AG08395 (cell line): ENCODE data around the gene SLX9.

ENCODE experiments used
- DNase-seq: peaks from one replicate; pipeline ENCODE4 v3.0.0; 2012; ENCODE audit warnings: mixed read lengths, low spot score

The SLX9 gene

DNA sequence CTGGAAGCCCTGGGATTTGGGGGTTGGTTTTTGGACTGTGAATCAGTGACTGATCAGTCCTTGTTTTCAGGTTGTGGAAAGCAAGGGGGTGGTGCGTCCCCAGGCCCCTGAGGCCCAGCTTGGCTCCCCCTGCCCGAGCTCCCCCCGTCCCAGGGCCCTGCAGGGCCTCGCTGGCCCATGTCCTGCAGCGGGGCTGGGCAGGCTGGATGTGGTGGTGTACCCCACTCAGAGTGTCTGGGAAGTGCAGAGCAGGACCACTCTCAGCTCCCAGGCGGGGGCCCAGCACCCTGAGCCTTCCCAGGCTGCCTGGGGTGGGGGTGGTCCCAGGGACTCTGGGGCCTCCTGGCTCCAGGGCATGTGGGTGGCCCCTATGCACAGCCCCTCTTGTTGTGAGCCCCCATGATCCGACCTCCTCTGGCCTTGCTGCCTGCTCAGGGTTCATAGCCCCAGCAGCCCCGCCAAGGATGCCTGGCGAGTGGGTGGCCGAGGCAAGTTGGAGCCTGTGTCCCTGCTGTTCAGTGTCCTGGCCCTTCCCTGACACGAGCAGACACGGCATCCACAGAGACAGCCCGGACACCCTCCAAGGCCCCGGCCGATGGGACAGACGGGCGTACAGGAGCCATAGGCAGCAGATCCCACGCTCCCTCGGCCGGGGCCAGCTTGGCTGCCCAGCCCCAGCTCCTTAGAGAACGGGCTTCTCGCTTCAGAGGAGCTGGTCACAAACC lies 37.9 kb downstream of the SLX9 start:
- no peak for DNase-seq

DNA sequence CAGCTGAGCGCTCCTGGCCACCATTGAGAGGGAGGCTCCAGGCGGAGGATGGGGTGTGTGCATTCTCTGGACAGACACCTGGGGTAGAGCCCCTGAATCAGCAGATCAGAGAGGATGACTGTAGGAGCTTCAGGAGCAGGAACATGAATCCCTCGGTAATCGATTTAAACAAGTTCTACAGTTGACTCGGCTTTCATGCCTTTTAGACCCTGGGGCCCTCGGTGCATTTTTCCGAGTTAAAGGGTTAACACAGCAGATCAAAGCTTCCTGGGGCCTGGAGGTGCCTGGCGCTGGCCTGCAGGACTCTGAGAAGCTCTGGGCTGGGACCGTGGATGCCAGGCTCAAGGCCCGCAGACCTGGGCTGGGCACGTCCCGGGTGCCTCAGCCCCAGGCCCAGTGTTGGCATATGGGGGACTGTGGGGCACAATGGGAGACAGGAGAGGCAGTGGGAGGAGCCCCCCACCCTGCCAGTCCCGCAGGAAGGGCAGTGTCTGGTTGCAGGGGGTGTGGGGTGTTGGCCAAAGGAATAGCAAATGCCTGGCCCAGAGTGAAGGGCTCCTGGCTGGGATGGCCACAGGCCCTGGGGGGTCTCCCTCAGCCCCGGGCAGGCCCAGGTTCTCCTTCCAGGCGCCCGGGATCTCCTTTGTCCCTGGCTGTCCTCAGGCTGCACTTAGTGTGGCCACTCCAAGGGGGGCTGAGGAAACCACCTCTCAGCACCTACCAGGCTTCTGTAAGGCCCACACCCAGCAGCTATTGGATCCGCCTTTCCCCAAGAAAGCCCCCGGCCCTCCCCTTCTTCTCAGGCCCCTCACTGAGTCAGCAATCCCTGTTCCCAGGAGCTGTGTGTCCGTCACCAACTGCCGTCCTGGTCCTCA lies 40.1 kb downstream of the SLX9 start:
- no peak for DNase-seq

DNA sequence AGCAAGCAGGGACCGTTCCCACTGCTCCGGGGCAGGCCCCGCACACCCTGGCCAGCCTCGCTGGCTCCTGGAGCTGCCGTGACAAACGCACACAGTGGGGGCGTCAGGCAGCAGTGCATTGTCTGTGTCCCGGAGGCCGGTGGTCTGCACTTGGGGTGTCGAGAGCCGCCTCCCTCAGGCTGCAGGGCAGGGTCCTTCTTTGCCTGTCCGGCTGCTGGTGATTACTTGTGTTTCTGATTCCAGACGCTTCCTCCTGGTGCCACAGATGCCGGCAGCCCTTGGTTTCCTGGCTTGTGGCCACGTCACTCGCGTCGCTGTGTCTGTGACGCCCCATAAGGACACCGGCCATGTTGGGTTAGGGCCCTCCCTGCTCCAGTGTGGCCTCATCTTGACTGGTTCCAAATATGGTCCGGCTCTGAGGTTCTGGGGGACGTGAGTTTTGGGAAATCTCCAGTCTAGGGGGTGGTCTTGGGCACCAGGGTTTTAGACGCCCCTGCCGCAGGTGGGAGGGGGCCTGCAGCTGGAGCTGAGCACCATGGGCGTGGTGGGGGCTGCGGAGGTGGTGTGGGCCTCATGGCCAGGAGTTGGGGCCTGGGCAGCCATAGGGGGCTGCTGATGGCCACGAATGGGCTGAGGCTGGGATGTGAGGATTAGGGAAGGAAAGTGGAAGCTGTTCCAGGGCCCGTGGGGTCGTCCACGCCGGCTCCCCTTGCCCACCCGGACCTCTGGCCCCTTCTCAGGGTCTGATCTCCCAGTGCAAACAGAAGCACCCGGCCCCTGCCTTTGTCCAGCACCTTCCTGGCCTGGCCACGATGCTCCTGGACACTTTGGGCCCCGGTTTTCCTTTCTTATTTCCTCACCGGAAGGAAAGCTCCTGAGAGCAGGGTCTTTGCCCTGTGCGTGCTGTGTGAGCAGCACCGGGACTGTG lies 41.0 kb downstream of the SLX9 start:
- DNase-seq, result no peak

DNA sequence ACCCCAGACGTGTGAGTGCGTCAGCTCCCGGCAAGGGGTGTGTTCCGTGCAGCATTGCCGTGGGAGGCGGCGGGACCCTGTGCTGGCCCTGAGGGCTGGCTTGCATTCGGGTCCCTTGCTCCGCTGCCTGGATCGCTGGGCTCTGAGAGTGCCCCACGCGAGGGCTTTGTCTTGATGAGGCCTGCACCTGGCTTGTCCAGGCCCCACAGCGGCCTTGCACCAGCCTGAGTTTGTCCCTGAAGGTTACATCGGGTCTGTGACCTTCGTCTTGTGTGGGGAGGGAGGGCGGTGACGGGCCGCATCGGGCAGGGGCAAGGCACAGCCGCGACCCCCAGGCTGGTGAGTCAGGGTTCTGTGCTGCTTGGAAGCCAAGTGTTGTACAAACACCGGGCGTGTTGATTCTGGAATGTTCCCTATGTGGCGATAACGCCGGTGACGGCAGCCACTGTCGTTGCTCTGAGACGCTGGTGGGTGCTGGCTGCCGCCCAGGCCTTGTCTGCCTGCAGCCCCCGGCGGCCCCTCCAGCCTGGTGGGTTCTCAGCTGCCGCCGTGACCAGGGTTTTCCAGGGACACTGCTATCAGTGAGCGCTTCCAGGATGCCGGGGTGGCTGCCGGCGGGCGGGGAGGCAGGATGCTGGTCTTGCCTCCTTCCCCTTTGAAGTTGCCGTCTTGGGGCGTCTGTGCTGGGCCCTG lies 42.9 kb downstream of the SLX9 start:
- DNase-seq, result no peak

DNA sequence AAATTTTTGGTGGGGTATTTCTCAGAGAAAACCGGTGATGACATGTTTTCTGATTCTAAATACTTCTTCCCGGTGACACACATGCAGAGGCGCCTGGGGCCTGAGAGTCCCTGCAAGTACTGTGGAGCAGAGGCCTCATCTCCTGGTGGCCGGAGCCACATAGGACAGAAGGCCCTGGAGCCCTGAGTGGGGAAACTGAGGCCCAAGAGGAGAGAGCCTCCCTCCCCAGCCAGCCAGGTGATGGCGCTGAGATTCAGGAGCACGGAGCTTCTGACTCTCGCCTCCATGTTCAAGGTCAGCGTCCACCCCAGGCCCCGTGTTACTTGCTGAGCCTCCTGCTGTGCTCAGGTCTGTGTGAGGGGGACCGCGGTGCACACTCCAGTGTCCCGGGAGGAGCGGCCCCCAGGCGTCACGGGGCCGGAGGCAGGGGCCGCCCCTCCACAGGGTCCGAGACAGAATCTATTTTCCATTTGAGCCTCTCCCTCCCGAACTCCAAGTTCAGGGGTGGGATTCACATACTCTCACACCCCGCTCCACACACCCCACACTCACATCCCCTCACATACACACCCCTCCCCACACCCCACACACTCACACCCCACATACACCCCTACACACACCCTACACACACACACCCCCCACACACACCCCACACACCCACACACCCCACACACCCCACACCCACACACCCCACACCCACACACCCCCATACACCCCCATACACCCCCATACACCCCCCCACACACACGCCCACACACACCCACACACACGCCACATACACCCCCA lies 43.8 kb downstream of the SLX9 start:
- DNase-seq, result no peak

DNA sequence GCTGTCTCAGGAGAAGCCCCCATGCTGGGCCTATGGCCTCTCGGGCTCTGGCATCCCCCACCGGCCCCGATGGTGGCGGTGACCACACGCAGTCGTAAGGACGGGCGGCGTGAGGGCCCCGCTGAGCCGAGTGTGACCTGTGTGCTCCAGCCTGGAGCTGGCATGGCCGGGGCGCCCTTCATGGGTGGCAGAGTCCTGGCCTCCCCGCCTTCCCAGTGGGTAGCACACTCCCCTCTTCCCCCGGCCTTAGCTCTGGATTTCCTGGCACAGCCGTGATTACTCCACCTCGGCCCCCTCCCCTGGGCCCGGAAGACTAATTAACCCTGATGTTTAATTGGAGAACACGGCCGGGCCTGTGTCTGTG lies 44.6 kb downstream of the SLX9 start:
- no peak for DNase-seq

DNA sequence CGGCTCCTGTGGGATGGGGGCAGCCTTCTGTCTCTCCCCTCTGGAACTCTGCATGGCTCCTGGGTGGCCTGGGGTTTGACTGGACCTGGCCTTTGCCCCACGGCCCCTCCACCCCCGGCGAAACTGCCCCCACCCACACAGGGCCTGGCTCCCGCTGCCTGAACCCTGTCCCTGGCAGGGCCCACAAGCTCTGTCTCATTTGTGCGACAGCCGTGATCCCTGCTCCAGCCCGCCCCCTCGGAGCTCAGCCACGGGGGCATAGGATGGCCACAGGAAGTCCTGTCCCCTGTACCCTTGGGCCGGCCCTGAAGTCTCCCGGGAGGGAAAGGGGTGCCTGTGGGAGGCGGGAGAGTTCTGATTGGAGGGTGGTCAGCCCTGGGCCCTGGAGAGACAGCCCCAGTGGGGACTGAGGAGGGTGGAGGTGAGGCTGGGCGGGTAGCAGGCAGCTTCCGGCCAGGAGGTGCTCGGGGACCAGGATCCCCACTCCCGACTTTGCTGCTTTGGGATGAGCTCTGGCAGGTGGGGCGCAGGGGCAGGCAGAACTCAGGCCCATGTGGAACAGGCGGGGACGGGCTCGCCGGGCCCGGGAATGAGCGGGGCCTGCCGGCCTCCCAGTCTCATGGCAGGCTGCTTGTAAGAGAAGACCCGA lies 45.1 kb downstream of the SLX9 start:
- no peak for DNase-seq

DNA sequence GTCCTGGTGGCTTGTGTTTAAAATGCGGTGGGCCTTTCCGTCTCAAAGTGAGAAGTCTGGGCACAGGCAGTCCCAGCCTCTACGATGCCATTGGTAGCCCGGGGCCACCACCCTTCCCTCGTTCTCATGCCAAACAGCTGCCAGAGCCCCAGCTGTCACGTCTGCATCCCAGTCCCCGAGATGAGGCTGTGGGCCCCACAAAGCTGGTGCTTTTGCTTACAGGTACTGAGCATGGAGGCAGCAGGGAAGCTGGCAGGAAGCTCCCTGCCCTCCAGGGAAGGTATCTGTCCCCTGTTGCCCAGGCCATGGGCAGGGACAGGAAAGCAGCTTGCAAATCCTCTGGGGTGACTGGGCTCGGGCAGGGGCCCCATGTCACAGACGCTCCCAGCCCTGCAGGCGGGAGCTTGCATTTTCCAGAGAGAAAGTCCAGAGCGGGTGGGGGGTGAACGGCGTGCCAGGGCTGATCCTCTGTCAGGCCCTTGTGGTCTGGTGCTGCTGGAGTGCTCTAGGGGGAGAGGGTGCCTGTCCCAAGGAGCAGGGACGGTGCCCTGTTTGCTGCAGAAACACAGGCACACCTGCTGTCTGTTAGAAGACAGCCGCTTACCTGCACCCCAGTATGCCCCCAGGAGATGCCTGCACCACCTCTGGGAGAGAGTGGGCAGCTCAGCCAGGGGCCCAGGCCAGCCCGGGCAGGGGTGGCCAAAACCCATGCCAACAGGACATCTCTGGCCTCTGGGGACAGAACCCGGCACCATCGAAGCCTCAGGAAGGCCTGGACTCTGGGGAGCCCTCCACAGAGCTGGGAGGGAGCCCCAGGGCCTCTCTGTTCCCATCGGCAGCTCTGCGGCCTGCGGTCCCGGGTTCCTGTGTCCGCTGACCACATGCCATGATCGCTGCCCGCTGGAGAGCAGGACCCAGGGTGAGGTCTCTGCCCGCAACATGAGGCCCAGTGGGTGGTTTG lies 45.9 kb downstream of the SLX9 start:
- no peak for DNase-seq

DNA sequence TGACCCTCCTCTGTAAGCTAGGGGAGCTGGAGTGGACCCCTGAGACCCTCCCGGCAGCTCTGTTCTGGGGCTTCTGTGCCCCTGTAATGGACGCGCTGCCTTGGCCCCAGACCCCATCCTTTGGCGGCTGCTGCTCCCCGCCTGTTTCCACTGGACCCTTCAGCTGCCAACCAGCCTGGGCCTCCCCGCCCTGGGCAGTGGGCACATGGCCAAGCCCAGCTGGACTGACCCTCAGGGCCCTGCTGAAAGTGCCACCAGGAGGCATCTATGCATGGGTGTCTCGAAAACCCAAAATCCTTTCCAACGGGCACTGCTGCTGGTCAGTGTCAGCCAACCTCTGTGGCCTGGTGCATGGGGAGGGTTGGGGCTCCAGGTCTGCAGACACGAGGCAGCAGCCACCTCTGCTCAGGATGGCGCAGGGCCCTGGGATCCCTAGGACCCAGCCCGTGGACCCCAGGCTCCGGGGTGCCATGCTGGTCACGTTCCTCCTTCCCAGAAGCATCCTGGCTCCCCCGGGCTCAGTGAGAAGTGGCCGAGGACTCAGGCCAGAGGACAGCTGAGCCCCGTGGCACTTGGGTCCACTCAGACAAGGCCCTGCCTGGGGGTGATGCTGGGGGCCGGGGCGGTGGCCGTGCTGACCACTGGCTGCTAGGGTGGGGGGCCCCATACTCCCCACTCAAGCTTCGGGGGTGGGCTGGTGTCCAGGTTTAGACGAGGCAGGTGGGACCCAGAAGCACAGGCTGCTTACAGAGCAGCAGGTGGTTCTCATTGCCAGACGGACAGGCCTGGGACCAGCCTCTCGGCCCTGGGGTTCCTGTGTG lies 46.9 kb downstream of the SLX9 start:
- no peak for DNase-seq

DNA sequence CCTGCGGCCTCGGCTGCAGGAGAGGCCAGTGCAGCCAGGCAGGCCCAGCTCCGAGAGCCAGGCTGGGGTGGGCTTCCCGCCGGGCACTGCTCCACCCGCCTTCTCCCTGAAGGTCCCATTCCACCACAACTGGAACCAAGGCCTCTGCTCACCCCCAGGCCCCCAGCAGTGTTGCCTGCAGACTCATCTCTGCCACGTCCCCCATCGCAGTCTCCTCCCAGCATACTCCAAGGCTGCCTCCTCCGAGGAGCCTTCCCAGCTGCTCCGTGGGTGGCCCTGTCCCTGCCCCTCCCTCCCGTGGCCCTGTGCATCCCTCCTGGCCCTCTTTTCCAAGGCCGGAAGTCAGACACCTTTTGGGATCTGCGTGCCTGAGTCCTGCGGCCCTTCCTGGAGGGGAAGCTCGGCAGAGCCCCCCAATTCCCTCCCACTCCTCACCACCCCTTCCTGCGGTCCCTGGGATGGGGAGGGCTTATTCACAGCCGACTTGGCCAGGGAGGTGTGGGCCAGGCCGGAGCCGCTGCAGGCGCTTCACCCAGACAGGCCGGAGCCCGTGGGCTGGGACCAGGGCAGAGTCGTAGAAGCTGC lies 47.6 kb downstream of the SLX9 start:
- DNase-seq, result no peak

DNA sequence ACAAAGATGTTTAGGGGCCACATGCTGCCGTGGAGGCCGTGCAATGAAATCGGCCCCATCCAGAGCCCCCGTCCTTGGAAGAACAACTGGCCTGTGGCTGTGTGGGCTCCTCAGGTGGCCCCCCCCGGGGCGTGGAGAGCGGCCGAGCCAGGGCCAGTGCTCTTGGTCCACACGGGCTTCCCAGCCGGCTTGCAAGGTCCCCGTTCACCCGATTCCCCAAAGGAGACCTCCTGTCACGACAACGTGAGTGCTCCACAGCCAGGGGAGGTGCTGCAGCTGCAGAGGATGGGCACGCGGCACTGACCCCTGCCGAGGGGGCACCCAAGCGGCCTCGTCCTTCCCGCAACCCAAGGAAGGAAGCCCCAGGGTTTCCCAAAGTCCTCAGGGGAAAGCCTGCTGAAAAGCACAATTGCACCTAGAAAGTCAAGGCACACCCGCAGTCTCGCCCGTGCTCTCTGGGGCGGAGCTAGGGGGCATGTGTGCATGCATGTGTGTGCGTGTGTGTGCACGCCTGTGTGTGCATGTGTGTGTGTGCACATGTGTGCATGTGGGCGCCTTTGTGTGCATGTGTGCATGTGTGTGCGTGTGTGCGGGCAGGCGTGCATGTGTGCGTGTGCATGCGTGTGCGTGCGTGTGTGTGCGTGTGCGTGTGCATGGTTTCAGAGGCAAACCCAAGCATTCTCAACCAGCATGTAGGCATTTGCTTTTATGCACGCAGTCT lies 48.2 kb downstream of the SLX9 start:
- no peak for DNase-seq

DNA sequence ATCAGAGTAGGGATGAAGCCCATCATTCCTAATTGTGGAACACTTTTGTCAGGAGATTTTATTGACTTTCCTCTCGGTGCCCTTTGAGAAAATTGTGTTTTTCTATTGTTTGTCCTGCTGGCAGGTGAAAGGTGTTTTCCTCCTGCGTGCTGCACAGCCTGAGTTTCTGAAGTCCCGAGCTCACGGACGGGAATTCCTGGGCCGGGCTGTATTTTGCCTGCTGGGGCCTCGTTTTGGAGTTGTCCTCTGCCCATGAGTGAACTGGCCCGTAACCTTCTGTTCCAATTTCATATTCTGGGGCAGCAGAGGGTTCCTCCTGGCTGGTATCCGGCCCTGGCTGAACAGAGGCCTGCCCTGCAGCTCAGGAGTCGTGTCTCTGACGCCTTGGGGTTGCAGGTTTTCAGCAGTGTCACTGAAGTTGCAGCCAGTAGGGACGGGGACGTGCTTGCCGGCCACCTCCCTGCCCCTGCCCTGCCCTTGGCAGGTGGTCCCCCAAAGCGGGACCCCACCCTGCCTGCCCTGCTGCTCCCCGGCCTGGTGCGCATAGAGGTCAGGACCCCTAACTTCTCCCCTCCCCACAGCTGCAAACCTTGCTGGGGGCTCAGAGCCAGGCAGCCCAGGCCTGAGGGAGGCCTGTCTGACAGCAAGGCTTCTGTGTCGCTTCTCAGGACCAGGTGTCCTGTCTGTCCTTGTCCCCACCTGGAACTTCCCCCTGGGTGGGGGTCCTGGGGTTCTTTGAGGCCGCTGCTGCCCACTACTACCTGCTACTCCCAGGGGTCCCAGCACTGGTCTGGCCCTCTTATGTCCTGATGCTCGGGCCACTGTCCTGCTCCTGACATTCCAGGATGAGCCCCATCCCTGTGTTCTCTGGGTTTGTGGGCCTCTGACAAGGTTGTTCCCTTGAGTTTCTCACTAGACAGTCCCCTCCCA lies 49.0 kb downstream of the SLX9 start:
- no peak for DNase-seq

DNA sequence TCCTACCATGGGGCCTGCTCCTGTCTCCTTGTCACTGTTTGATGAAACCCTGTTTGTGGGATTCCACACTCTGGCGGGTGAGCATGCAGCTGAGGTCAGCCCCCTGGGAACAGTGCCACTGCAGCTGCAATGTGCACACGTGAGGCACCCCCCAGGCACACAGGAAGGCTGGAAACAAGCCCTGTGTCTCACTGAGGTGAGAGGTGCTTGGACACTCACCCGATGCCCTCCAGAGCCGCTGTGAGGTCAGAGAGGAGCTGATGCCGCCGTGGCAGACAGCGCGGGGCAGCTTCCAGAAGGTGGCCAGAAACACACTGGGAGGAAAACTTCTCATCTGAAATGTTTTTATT lies 49.7 kb downstream of the SLX9 start:
- no peak for DNase-seq

DNA sequence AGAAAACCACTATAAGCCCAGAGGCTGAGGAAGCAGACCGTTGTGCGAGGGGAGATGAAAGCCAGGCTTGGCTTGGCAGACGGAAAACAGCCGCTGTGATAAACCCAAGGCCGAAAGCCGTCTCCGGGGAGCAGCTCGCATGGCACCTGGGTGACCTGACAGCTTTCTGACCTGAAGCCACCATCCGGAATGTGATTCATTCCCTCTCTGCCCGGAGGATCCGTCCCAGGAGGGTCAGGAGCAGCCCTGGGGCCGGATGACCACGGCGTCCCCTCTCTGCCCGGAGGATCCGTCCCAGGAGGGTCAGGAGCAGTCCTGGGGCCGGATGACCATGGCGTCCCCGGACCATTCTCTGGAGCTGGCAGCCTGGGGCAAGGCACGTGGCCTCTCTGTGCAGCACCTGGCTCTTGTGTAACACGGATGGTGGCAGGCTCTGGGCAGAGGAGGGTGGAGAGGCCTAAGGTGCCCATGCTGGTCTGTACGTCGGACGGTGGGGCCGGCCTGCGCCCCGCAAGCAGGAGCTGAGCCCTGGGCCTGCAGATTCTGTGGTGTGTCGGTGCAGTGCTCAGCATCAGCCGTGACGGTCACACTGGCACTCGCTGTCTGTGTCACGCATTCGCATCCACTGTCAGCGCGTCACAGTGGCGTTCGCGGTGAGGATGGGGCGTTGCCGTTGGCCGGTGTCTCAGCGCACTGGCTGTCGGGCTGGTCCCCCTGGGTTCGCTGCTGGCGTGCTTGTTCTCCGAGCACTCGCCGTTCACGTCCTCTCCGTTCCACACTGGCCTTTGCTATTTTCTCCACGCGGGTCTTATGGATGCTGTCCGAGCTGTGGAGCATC lies 50.3 kb downstream of the SLX9 start:
- no peak for DNase-seq

DNA sequence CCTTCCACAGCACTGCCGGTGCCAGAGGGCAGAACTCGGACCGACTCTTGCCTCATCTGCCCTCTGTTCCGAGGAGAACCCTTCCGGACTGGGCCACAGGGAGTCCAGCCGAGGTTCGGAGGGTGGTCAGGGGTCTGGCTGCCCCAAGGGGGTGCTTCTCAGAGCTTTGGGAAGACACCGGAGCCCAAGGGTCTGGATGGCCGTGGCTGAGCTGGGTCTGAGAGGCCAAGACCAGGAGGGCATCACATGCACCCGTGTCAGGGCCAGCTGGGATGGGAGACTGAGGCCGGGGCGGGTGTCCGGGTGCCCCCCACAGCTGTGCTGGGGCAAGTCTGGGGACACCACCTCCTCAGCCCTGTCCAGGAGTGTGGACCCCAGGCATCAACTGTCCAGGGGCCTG lies 51.1 kb downstream of the SLX9 start:
- no peak for DNase-seq
